PC-3 (cell line): ENCODE data around the gene FBXO38. TPM values are rescaled to one million over a fixed set of nuclear protein-coding genes. Genes with fewer than 3 reads are reported as not detected.

Experiments
- ATAC-seq: fragments of 200-7000 bp; cut with Tn5 transposase; 2 replicates; pipeline ENCODE4 v1.9.1; 2020; ENCODE audit warnings: mild to moderate bottlenecking, moderate library complexity
- BruUV-seq: library from RNA; stranded (reverse); fragments of 400-500 nt; replicated peaks from 2 replicates; lab custom pipeline; 2021; lab: Mats Ljungman, UMichigan
- CTCF ChIA-PET: fragments of 300-600 bp; sonication (Branson Sonifier 250); formaldehyde crosslinking; loops from one replicate; lab custom pipeline; 2022; ENCODE audit warnings: antibody characterized with exemption; lab: Charles Lee
- POLR2A ChIA-PET: fragments of 300-600 bp; sonication (Branson Sonifier 250); formaldehyde crosslinking; loops from one replicate; lab custom pipeline; 2022; ENCODE audit warnings: antibody characterized with exemption; ENCODE audit not compliant: unreplicated experiment; lab: Charles Lee
- DNase-seq: peaks from one replicate; pipeline ENCODE4 v3.0.0-alpha.2; 2015
- H2AFZ ChIP-seq: fragments of 300-600 bp; sonication (generic); 2 replicates; pipeline ENCODE4 v1.6.0; 2016; ENCODE audit warnings: antibody characterized with exemption, low read length
- H3F3A ChIP-seq: fragments of 300-600 bp; sonication (generic); one replicate; pipeline ENCODE4 v1.6.0; 2017; ENCODE audit warnings: antibody characterized with exemption, low read length, control low read depth, mild to moderate bottlenecking; ENCODE audit not compliant: unreplicated experiment
- H3K27ac ChIP-seq: fragments of 300-600 bp; sonication (generic); 2 replicates; pipeline ENCODE4 v1.5.1; 2016; ENCODE audit warnings: mild to moderate bottlenecking, low read length
- H3K27me3 ChIP-seq: fragments of 300-600 bp; sonication (generic); 2 replicates; pipeline ENCODE4 v1.6.1; 2016; ENCODE audit warnings: low read length, mixed read lengths
- H3K36me3 ChIP-seq: fragments of 300-600 bp; sonication (generic); 2 replicates; pipeline ENCODE4 v1.6.1; 2016; ENCODE audit warnings: low read depth, mixed run types, low read length, mixed read lengths
- H3K4me1 ChIP-seq: fragments of 300-600 bp; sonication (generic); 2 replicates; pipeline ENCODE4 v1.5.1; 2016; ENCODE audit warnings: low read length; ENCODE audit not compliant: insufficient read depth
- H3K4me2 ChIP-seq: fragments of 300-600 bp; sonication (generic); 2 replicates; pipeline ENCODE4 v1.6.0; 2016; ENCODE audit warnings: low read length
- H3K4me3 ChIP-seq: fragments of 300-600 bp; sonication (generic); 2 replicates; pipeline ENCODE4 v1.5.1; 2016; ENCODE audit warnings: mild to moderate bottlenecking, low read length, mixed read lengths
- H3K79me2 ChIP-seq: fragments of 300-600 bp; sonication (generic); 2 replicates; pipeline ENCODE4 v1.6.1; 2017; ENCODE audit warnings: low read length, mixed read lengths
- H3K9ac ChIP-seq: fragments of 300-600 bp; sonication (generic); 2 replicates; pipeline ENCODE4 v1.6.0; 2016; ENCODE audit warnings: mild to moderate bottlenecking, low read length
- H3K9me2 ChIP-seq: fragments of 300-600 bp; sonication (generic); replicated peaks from 2 replicates; pipeline ENCODE4 v1.6.1; 2016; ENCODE audit warnings: mixed run types, low read length, mixed read lengths
- H3K9me3 ChIP-seq: fragments of 300-600 bp; sonication (generic); 2 replicates; pipeline ENCODE4 v1.6.1; 2016; ENCODE audit warnings: low read length, mixed read lengths
- H4K20me1 ChIP-seq: fragments of 300-600 bp; sonication (generic); 2 replicates; pipeline ENCODE4 v1.6.1; 2016; ENCODE audit warnings: low read length, mixed read lengths
- EZH2 ChIP-seq: fragments of 300-600 bp; sonication (generic); IDR thresholded peaks from one replicate; pipeline ENCODE4 v1.6.1; 2017; ENCODE audit warnings: antibody characterized with exemption, mild to moderate bottlenecking, low read length; ENCODE audit not compliant: unreplicated experiment
- EZH2phosphoT487 ChIP-seq: fragments of 300-600 bp; sonication (generic); IDR thresholded peaks from 2 replicates; pipeline ENCODE4 v1.6.1; 2018; ENCODE audit warnings: mild to moderate bottlenecking, antibody characterized with exemption, low read length, borderline replicate concordance
- intact Hi-C: fragments of 100-400 bp; cut with micrococcal nuclease; formaldehyde crosslinking; loops from 2 replicates; pipeline ENCODE4 v1.9.0; 2023
- total RNA-seq: library from RNA; depleted of rRNA; stranded (reverse); fragments of >200 nt; gene quantifications from 2 replicates; pipeline ENCODE4 v1.2.3, GENCODE V29; 2014
- TF ChIP-seq, protein P1 (sequence below): fragments of 300-600 bp; sonication (generic); conservative IDR thresholded peaks from 2 replicates; pipeline ENCODE4 v1.5.1; 2017; ENCODE audit warnings: antibody characterized with exemption, low read depth, mild to moderate bottlenecking, low read length

Gene FBXO38
- total RNA-seq, 1 experiment from 2014 or later: 42.7 TPM

DNA sequence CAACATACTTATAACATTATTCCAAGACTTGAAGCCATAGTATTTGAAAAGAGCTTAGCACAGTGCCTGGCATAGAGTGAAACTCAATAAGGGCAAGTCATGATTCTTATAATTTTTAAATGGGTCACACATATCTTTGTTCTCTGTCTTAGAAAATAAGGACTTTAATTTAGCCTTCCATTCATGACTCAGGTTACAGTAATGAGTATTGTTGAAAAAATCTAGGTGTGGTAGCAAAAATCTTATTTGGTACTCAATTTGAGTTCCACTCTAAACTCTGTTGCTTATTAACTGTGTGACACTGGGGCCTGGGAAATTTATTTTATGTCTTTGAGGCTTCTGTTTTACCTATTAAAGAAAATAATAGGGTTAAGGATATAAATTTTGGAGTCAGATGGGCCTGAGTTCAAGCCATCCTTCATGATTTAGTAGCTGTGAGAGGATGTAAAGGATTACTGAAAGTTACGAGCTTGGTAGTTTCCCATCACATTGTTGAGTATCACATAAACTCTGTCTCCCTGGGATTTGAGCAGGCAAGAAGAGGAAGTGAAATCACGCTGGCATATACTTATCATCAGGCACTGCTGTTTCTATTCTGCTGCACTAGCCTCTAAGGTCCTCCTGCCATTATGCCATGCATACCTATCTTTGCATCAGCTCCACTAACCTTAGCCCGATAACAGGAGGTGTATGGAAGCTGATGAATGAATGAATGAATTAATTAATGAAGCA lies 46.9 kb upstream of the FBXO38 start:
- Histone ChIP-seq H3K4me3 (no peak overlapping the region), H3K9ac (no peak overlapping the region), H3K9me3 (no peaks in the 10 kb centered on the region), H3K9me2 (no peaks in the 10 kb centered on the region), H2AFZ (peak overlapping the region; percentile 45), H3K27ac (peak overlapping the region; percentile 59), H3K4me1 (peaks cover 22% of the 10 kb centered on the region), H3K79me2 (no peaks in the 10 kb centered on the region), H3F3A (peaks cover 3% of the 10 kb centered on the region), H3K27me3 (no peaks in the 10 kb centered on the region), H3K36me3 (no peaks in the 10 kb centered on the region), H4K20me1 (no peaks in the 10 kb centered on the region), H3K4me2 (peak overlapping the region; percentile 36)
- TF ChIP-seq EZH2phosphoT487 (no peak), EZH2 (no peak)
- TF ChIP-seq, protein P1, sequence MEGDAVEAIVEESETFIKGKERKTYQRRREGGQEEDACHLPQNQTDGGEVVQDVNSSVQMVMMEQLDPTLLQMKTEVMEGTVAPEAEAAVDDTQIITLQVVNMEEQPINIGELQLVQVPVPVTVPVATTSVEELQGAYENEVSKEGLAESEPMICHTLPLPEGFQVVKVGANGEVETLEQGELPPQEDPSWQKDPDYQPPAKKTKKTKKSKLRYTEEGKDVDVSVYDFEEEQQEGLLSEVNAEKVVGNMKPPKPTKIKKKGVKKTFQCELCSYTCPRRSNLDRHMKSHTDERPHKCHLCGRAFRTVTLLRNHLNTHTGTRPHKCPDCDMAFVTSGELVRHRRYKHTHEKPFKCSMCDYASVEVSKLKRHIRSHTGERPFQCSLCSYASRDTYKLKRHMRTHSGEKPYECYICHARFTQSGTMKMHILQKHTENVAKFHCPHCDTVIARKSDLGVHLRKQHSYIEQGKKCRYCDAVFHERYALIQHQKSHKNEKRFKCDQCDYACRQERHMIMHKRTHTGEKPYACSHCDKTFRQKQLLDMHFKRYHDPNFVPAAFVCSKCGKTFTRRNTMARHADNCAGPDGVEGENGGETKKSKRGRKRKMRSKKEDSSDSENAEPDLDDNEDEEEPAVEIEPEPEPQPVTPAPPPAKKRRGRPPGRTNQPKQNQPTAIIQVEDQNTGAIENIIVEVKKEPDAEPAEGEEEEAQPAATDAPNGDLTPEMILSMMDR: no peak
- ChIA-PET CTCF (interaction anchor here (1.4 kb wide), 1 partner anchor 23 kb away, joined by 3 read pairs; no protein-coding TSS in a partner anchor), POLR2A (interaction anchor here (0.6 to 0.7 kb wide), 3 partner anchors 15 to 132 kb away, joined by 3 to 5 read pairs (median 3); no protein-coding TSS in a partner anchor)
- ATAC-seq (peak; percentile 75), DNase-seq (peak; percentile 70)
- intact Hi-C loops: no loop called here
- TSS peak; percentile 89 for BruUV-seq

DNA sequence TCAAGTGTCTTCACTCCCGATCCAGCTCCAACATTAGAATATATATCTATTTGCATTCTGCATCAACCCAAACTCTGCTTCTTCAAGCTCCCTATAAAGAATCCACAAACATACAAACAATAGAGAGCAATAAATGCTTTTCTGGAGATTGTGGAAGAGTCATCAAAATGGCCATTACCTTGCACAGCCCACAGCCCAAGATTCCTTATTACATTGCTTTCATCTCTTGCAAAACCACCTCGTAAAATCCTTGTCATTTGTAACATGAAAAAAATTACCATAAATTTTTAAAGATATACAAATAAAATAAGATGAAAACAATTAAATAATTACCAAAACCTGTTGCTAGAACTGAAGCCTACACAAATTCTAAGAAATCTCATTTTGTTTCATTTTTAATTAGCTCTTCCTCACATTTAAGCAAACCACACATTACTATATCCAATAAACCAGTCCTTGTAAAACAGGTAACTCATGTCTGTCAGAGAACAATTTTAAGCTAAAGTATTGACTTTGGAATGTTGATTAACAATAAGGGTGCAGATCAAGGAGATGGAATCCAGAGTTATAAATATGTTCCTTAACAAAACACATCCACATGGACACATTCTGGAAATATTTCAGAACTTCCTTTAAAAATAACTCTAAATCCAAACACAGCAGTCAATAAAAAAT lies 41.2 kb upstream of the FBXO38 start:
- Histone ChIP-seq H3K27me3 (no peaks in the 10 kb centered on the region), H4K20me1 (no peaks in the 10 kb centered on the region), H3K27ac (peak overlapping the region; percentile 93), H2AFZ (no peak overlapping the region), H3K9me2 (no peaks in the 10 kb centered on the region), H3K4me3 (peak overlapping the region; percentile 26), H3K4me2 (peak overlapping the region; percentile 78), H3K4me1 (peaks cover 31% of the 10 kb centered on the region), H3K79me2 (no peaks in the 10 kb centered on the region), H3K9ac (peak overlapping the region; percentile 49), H3F3A (peaks cover 4% of the 10 kb centered on the region), H3K9me3 (no peaks in the 10 kb centered on the region), H3K36me3 (no peaks in the 10 kb centered on the region)
- ATAC-seq (peak; percentile 52), DNase-seq (peak; percentile 65)
- CTCF ChIA-PET: interaction anchor here (0.8 to 1.2 kb wide), 2 partner anchors 10 to 32 kb away, joined by 3 to 5 read pairs; no protein-coding TSS in a partner anchor
- TSS peak; percentile 88 for BruUV-seq
- TF ChIP-seq EZH2phosphoT487: no peak
- TF ChIP-seq, protein P1: no peak
- no peak for TF ChIP-seq EZH2
- POLR2A ChIA-PET: interaction anchor here (0.6 kb wide), 1 partner anchor 126 kb away, joined by 4 read pairs; no protein-coding TSS in a partner anchor
- intact Hi-C loops: no loop called here
